GM12878 (cell line): ENCODE data around the gene NUMA1. TPM values are rescaled to one million over a fixed set of nuclear protein-coding genes. Genes with fewer than 3 reads are reported as not detected.

Source experiments
- ATAC-seq: fragments of 200-7000 bp; cut with Tn5 transposase; 3 replicates; pipeline ENCODE4 v1.9.1; 2020; ENCODE audit warnings: mild to moderate bottlenecking, moderate library complexity
- BruUV-seq: library from RNA; stranded (reverse); fragments of 400-500 nt; replicated peaks from 2 replicates; lab custom pipeline; 2021; lab: Mats Ljungman, UMichigan
- CTCF ChIA-PET: fragments of 300-600 bp; sonication (Branson Sonifier 250); formaldehyde crosslinking; extraction: SDS; loops from one replicate; lab custom pipeline; 2021; ENCODE audit warnings: inconsistent platforms; lab: Yijun Ruan, JAX
- POLR2A ChIA-PET: fragments of 350-600 bp; formaldehyde crosslinking; extraction: SDS; loops from one replicate; lab custom pipeline; 2021; ENCODE audit warnings: inconsistent platforms; lab: Charles Lee
- RAD21 ChIA-PET: fragments of 300-600 bp; sonication (Branson Sonifier 250); formaldehyde crosslinking; loops from one replicate; lab custom pipeline; 2023; ENCODE audit warnings: antibody characterized with exemption; ENCODE audit not compliant: unreplicated experiment; lab: Charles Lee
- SMC1A ChIA-PET: fragments of 300-600 bp; sonication (Branson Sonifier 250); formaldehyde crosslinking; loops from one replicate; lab custom pipeline; 2023; ENCODE audit not compliant: unreplicated experiment, uncharacterized antibody; lab: Charles Lee
- DNase-seq: peaks from one replicate; pipeline ENCODE4 v3.0.0-alpha.2; 2011; ENCODE audit warnings: low read depth, low spot score
- FAIRE-seq: peaks from 3 replicates; lab custom pipeline; 2011; peaks lifted over from hg19 to GRCh38; lab: Jason Lieb, UNC
- H2AFZ ChIP-seq: 2 replicates; pipeline ENCODE4 v1.6.0; 2011; ENCODE audit warnings: low read depth, low read length, control low read depth; ENCODE audit not compliant: control insufficient read depth
- H3K27ac ChIP-seq: 2 replicates; pipeline ENCODE4 v1.5.1; 2011; ENCODE audit warnings: control low read depth; ENCODE audit not compliant: control insufficient read depth, insufficient read depth
- H3K27me3 ChIP-seq, 2 experiments: replicated peaks in 1 of 2; 2 replicates each; pipeline versions ENCODE4 v1.6.0 to v1.6.1; 2011; ENCODE audit warnings: low read length in 1 of 2; ENCODE audit not compliant: control insufficient read depth in 2 of 2, insufficient read depth in 2 of 2
- H3K36me3 ChIP-seq, 2 experiments: 2 replicates each; pipeline ENCODE4 v1.5.1; 2011; ENCODE audit warnings: low read length in 1 of 2; ENCODE audit not compliant: control insufficient read depth in 2 of 2, insufficient read depth in 2 of 2
- H3K4me1 ChIP-seq: 2 replicates; pipeline ENCODE4 v1.6.1; 2011; ENCODE audit warnings: mild to moderate bottlenecking, low read length, moderate library complexity, mixed read lengths; ENCODE audit not compliant: control insufficient read depth, insufficient read depth
- H3K4me2 ChIP-seq: 2 replicates; pipeline ENCODE4 v1.6.0; 2011; ENCODE audit warnings: control low read depth; ENCODE audit not compliant: control insufficient read depth, insufficient read depth
- H3K4me3 ChIP-seq: fragments of 200-600 bp; sonication (generic); 2 replicates; pipeline ENCODE4 v1.5.1; 2016
- H3K79me2 ChIP-seq: 2 replicates; pipeline ENCODE4 v1.6.0; 2011; ENCODE audit warnings: low read length; ENCODE audit not compliant: control insufficient read depth, insufficient read depth
- H3K9ac ChIP-seq: 2 replicates; pipeline ENCODE4 v1.8.0; 2011; ENCODE audit warnings: low read length, control low read depth, mixed read lengths; ENCODE audit not compliant: control insufficient read depth, insufficient read depth
- H3K9me3 ChIP-seq: replicated peaks from 3 replicates; pipeline ENCODE4 v1.5.1; 2011; ENCODE audit warnings: mild to moderate bottlenecking, low read length; ENCODE audit not compliant: control insufficient read depth, insufficient read depth
- H4K20me1 ChIP-seq: 2 replicates; pipeline ENCODE4 v1.6.0; 2011; ENCODE audit not compliant: control insufficient read depth, insufficient read depth
- ATF7 ChIP-seq: fragments of 450-650 bp; IDR thresholded peaks from 2 replicates; pipeline ENCODE4 v1.6.1; 2016; ENCODE audit warnings: low read depth, mild to moderate bottlenecking
- E2F4 ChIP-seq: IDR thresholded peaks from 2 replicates; pipeline ENCODE4 v1.6.1; 2012; ENCODE audit warnings: low read depth, low read length, improper control_type of control experiment
- NFIC ChIP-seq: IDR thresholded peaks from 2 replicates; pipeline ENCODE4 v1.6.1; 2012; ENCODE audit warnings: low read depth, mild to moderate bottlenecking, inconsistent platforms, low read length, moderate library complexity
- NR2C2 ChIP-seq: IDR thresholded peaks from 2 replicates; pipeline ENCODE4 v1.6.1; 2011; ENCODE audit warnings: borderline replicate concordance, low read depth; ENCODE audit not compliant: control insufficient read depth, insufficient read length
- PML ChIP-seq: IDR thresholded peaks from 2 replicates; pipeline ENCODE4 v1.6.1; 2012; ENCODE audit warnings: low read length, inconsistent platforms
- REST ChIP-seq: IDR thresholded peaks from 2 replicates; pipeline ENCODE4 v1.6.1; 2012; ENCODE audit warnings: mild to moderate bottlenecking, low read depth, low read length
- STAT1 ChIP-seq: fragments of 450-650 bp; conservative IDR thresholded peaks from 2 replicates; pipeline ENCODE4 v1.6.1; 2014; ENCODE audit warnings: antibody characterized with exemption, mild to moderate bottlenecking
- WGBS: methylation state at CpG from one replicate; pipeline ENCODE4 v1.1.6; 2016; ENCODE audit warnings: low lambda C conversion rate; ENCODE audit not compliant: insufficient replicate concordance, insufficient coverage; ENCODE audit errors: missing lambda C conversion rate; 5-methylcytosine and 5-hydroxymethylcytosine counted together
- in situ Hi-C: fragments of 300-500 bp; cut with MboI; formaldehyde crosslinking; loops from 9 replicates; pipeline ENCODE4 v1.14.3; 2018; ENCODE audit warnings: mixed read lengths
- intact Hi-C: fragments of 100-400 bp; cut with micrococcal nuclease; formaldehyde crosslinking; loops from one replicate; pipeline ENCODE4 v1.14.2; 2022; ENCODE audit not compliant: unreplicated experiment
- polyA plus RNA-seq, 11 experiments: library from polyadenylated mRNA; depleted of rRNA in 4 of 11; unstranded in 6 of 11; stranded (reverse) in 5 of 11; fragments of >200 nt; fragmentation: Nextera tagmentation in 4 of 11; fragmentation: Illumina TruSeq in 1 of 11; extraction: Ambion mirVana in 4 of 11; extraction: Trizol in 1 of 11; gene quantifications; 1 replicate in 1 of 11; 2 replicates in 10 of 11; pipeline versions ENCODE4 v1.2.1 to v1.2.3, GENCODE V29; 2011 to 2016; ENCODE audit warnings: inconsistent platforms in 2 of 11, missing spikeins in 2 of 11, low read depth in 1 of 11
- total RNA-seq, 4 experiments: library from RNA; depleted of rRNA in 3 of 4; stranded (reverse); fragments of >200 nt in 3 of 4; fragmentation: Illumina TruSeq in 1 of 4; extraction: Trizol in 1 of 4; gene quantifications; 2 replicates each; pipeline versions ENCODE4 v1.2.1 to v1.2.3, GENCODE V29; 2013 to 2021

The NUMA1 gene
- total and polyA plus RNA-seq, 10 of the 15 experiments (the other 5 are each of a cell fraction or from before 2014, with no cell fraction given): 5.5 to 111 (median 61.0) TPM

GRCh38 chr11:72083414-72083813 is 3.1 kb upstream of the NUMA1 start:
- ChIA-PET CTCF (interaction anchor here (0.6 to 4.0 kb wide), 3 partner anchors 14 to 60 kb away, joined by 3 to 43 read pairs (median 3); no protein-coding TSS in a partner anchor), SMC1A (interaction anchor here (3.5 kb wide), 1 partner anchor 58 kb away, joined by 27 read pairs; no protein-coding TSS in a partner anchor), RAD21 (interaction anchor here (3.4 kb wide), 1 partner anchor 44 kb away, joined by 16 read pairs; no protein-coding TSS in a partner anchor), POLR2A (no interaction called here)
- TF ChIP-seq STAT1: no peak
- no peak for TF ChIP-seq ATF7
- no peak for TF ChIP-seq NFIC
- no peak for TF ChIP-seq PML
- no peak for TF ChIP-seq E2F4
- TF ChIP-seq NR2C2: no peak
- TF ChIP-seq REST: no peak
- FAIRE-seq: no peak
- ATAC-seq: no peak
- no TSS peak for BruUV-seq
- 100% methylated on average over 2 of the region's 2 CpGs for WGBS
- no peak for DNase-seq
- H3K36me3 ChIP-seq: no peaks in the 10 kb centered on the region
- no peaks in the 10 kb centered on the region for H3K9me3 ChIP-seq
- peaks cover 17% of the 10 kb centered on the region for H3K79me2 ChIP-seq
- no peak overlapping the region for H3K9ac ChIP-seq
- intact Hi-C loops (no loop called here), in situ Hi-C loops (no loop called here)
- peaks cover 10% of the 10 kb centered on the region for H3K4me1 ChIP-seq
- no peaks in the 10 kb centered on the region for H4K20me1 ChIP-seq
- H3K27me3 ChIP-seq: no peaks in the 10 kb centered on the region
- H3K27ac ChIP-seq: no peak overlapping the region
- H3K4me3 ChIP-seq: no peak overlapping the region
- no peak overlapping the region for H3K4me2 ChIP-seq
- H2AFZ ChIP-seq: no peak overlapping the region
